Suppressor macrophage treated with lipopolysaccharide for 4 hours (primary cell): ENCODE measurements around the gene SLC25A28.
"Not testable (repeated sequence)": the region's sequence is repeated elsewhere in the genome, so short reads cannot be mapped to it uniquely, and the experiment has no call there.

Source experiments
- DNase-seq: peaks from one replicate; pipeline ENCODE4 v3.0.0-alpha.2; 2020

Gene SLC25A28

GRCh38 chr10:99628923-99629624 is 8.8 kb upstream of the SLC25A28 start:
- no peak for DNase-seq

- not testable (repeated sequence) for DNase-seq
Observed at GRCh38 chr10:99625124-99625523, 4.9 kb upstream of the SLC25A28 start.

- no peak for DNase-seq
Observed at GRCh38 chr10:99623919-99624318, 3.7 kb upstream of the SLC25A28 start.

GRCh38 chr10:99621454-99622251 is 1.4 kb upstream of the SLC25A28 start:
- DNase-seq, result no peak

- peak; percentile 98 for DNase-seq
Observed at GRCh38 chr10:99620711-99621453, 643 bp upstream of the SLC25A28 start.

- peak; percentile 89 for DNase-seq
Observed at GRCh38 chr10:99619090-99619800, 994 bp downstream of the SLC25A28 start.

GRCh38 chr10:99617696-99618095 is 2.5 kb downstream of the SLC25A28 start:
- DNase-seq, result no peak

- no peak for DNase-seq
Observed at GRCh38 chr10:99615426-99615825, 4.8 kb downstream of the SLC25A28 start.

GRCh38 chr10:99612167-99612831 is 7.9 kb downstream of the SLC25A28 start:
- peak; percentile 63 for DNase-seq

GRCh38 chr10:99611326-99611725 is 8.9 kb downstream of the SLC25A28 start:
- no peak for DNase-seq

- no peak for DNase-seq
Observed at GRCh38 chr10:99610221-99610620, 10.0 kb downstream of the SLC25A28 start.

GRCh38 chr10:99609186-99609585 is 11.1 kb downstream of the SLC25A28 start:
- DNase-seq, result no peak

- DNase-seq, result no peak
Observed at GRCh38 chr10:99605351-99605750, 14.9 kb downstream of the SLC25A28 start.

GRCh38 chr10:99604862-99605261 is 15.4 kb downstream of the SLC25A28 start:
- no peak for DNase-seq

- peak; percentile 86 for DNase-seq
Observed at GRCh38 chr10:99598781-99599509, 21.3 kb downstream of the SLC25A28 start.

- no peak for DNase-seq
Observed at GRCh38 chr10:99598011-99598410, 22.2 kb downstream of the SLC25A28 start.

- not testable (repeated sequence) for DNase-seq
Observed at GRCh38 chr10:99596708-99597107, 23.5 kb downstream of the SLC25A28 start.

- DNase-seq, result no peak
Observed at GRCh38 chr10:99595770-99596465, 24.3 kb downstream of the SLC25A28 start.

GRCh38 chr10:99595236-99595635 is 25.0 kb downstream of the SLC25A28 start:
- no peak for DNase-seq

GRCh38 chr10:99593312-99593711 is 26.9 kb downstream of the SLC25A28 start:
- DNase-seq, result no peak

GRCh38 chr10:99590799-99591198 is 29.4 kb downstream of the SLC25A28 start:
- DNase-seq, result no peak
